Right renal pelvis (tissue), 4 donors: ENCODE results near the gene MCF2L2. TPM values are rescaled to one million over a fixed set of nuclear protein-coding genes. Genes with fewer than 3 reads are reported as not detected.
A peak's percentile ranks its signal among the peaks of the same experiment; 100 is the strongest.
"Not testable (repeated sequence)": the region's sequence is repeated elsewhere in the genome, so short reads cannot be mapped to it uniquely, and the experiment has no call there.

Source experiments
- DNase-seq, 4 donors: peaks; one replicate each; pipeline ENCODE4 v3.0.0-alpha.2; 2013; ENCODE audit warnings: low read depth in 4 of 4, low spot score in 3 of 4, missing footprints in 1 of 4
- polyA plus RNA-seq, 4 donors: library from polyadenylated mRNA; unstranded; fragments of 120-200 nt; gene quantifications; one replicate each; pipeline ENCODE4 v1.2.1, GENCODE V29; 2013; ENCODE audit not compliant: insufficient read length in 4 of 4

The MCF2L2 gene
- polyA plus RNA-seq, 4 donors = 0.40 to 1.2 (median 0.83) TPM

GRCh38 chr3:183396662-183397391, 31.6 kb downstream of the MCF2L2 start:
- no peak for DNase-seq

GRCh38 chr3:183394150-183394549, 34.3 kb downstream of the MCF2L2 start:
- DNase-seq = no peak

- no peak for DNase-seq
Measured at GRCh38 chr3:183393625-183394024, 34.8 kb downstream of the MCF2L2 start.

- DNase-seq = no peak
Measured at GRCh38 chr3:183392186-183393034, 36.0 kb downstream of the MCF2L2 start.

GRCh38 chr3:183391460-183391859, 37.0 kb downstream of the MCF2L2 start:
- DNase-seq = no peak

GRCh38 chr3:183390844-183391243, 37.6 kb downstream of the MCF2L2 start:
- DNase-seq = no peak

- no peak for DNase-seq
Measured at GRCh38 chr3:183388213-183388895, 40.1 kb downstream of the MCF2L2 start.

GRCh38 chr3:183387797-183388196, 40.6 kb downstream of the MCF2L2 start:
- no peak for DNase-seq

- DNase-seq = no peak
Measured at GRCh38 chr3:183386651-183387050, 41.8 kb downstream of the MCF2L2 start.

GRCh38 chr3:183385698-183386613, 42.5 kb downstream of the MCF2L2 start:
- peak; percentile 47 to 58 (median 54) for DNase-seq

GRCh38 chr3:183381673-183382072, 46.7 kb downstream of the MCF2L2 start:
- no peak for DNase-seq

GRCh38 chr3:183381179-183381578, 47.2 kb downstream of the MCF2L2 start:
- no peak for DNase-seq

- DNase-seq = no peak
Measured at GRCh38 chr3:183378951-183379350, 49.5 kb downstream of the MCF2L2 start.

- DNase-seq = no peak
Measured at GRCh38 chr3:183378545-183378944, 49.9 kb downstream of the MCF2L2 start.

GRCh38 chr3:183378008-183378407, 50.4 kb downstream of the MCF2L2 start:
- DNase-seq = no peak

- DNase-seq = no peak
Measured at GRCh38 chr3:183377307-183377959, 51.0 kb downstream of the MCF2L2 start.

GRCh38 chr3:183375787-183376186, 52.6 kb downstream of the MCF2L2 start:
- DNase-seq = no peak

GRCh38 chr3:183375337-183375736, 53.1 kb downstream of the MCF2L2 start:
- no peak for DNase-seq

- DNase-seq = no peak
Measured at GRCh38 chr3:183372911-183373310, 55.5 kb downstream of the MCF2L2 start.

GRCh38 chr3:183371600-183371968, 56.8 kb downstream of the MCF2L2 start:
- DNase-seq = not testable (repeated sequence)
